H1 (cell line): ENCODE measurements around the gene GARNL3. TPM values are rescaled to one million over a fixed set of nuclear protein-coding genes. Genes with fewer than 3 reads are reported as not detected.

Experiments used
- CTCF ChIA-PET: fragments of 300-600 bp; sonication (Branson Sonifier 250); formaldehyde crosslinking; loops from one replicate; lab custom pipeline; 2021; ENCODE audit not compliant: partially characterized antibody; lab: Charles Lee
- POLR2A ChIA-PET: fragments of 300-600 bp; sonication (Branson Sonifier 250); formaldehyde crosslinking; loops from one replicate; lab custom pipeline; 2021; ENCODE audit warnings: inconsistent platforms; ENCODE audit not compliant: partially characterized antibody; lab: Charles Lee
- DNase-seq, 2 experiments: peaks; one replicate each; pipeline versions ENCODE4 v3.0.0 to v3.0.0-alpha.2; 2010 to 2022; ENCODE audit warnings: low spot score in 2 of 2, low read depth in 1 of 2, mixed read lengths in 1 of 2
- FAIRE-seq: peaks from 2 replicates; lab custom pipeline; 2011; peaks lifted over from hg19 to GRCh38; lab: Jason Lieb, UNC
- H2AFZ ChIP-seq: 2 replicates; pipeline ENCODE4 v1.8.1; 2012; ENCODE audit warnings: low read length, inconsistent platforms
- H2AK5ac ChIP-seq: 2 replicates; pipeline ENCODE4 v1.6.1; 2013; ENCODE audit warnings: low read depth, low read length
- H2BK120ac ChIP-seq: replicated peaks from 2 replicates; pipeline ENCODE3; 2013; ENCODE audit warnings: low read depth, low read length, inconsistent platforms
- H2BK12ac ChIP-seq: 2 replicates; pipeline ENCODE4 v1.6.1; 2013; ENCODE audit warnings: low read depth, low read length
- H2BK15ac ChIP-seq: 2 replicates; pipeline ENCODE4 v1.6.1; 2013; ENCODE audit warnings: low read length
- H2BK20ac ChIP-seq: 2 replicates; pipeline ENCODE4 v1.6.1; 2013; ENCODE audit warnings: low read length
- H2BK5ac ChIP-seq: 2 replicates; pipeline ENCODE4 v1.6.1; 2013; ENCODE audit warnings: low read depth, low read length
- H3K14ac ChIP-seq: 2 replicates; pipeline ENCODE4 v1.6.1; 2013; ENCODE audit warnings: inconsistent platforms; ENCODE audit not compliant: insufficient read length
- H3K18ac ChIP-seq: 2 replicates; pipeline ENCODE4 v1.6.1; 2013; ENCODE audit warnings: low read length; ENCODE audit errors: extremely low read depth
- H3K23ac ChIP-seq: 2 replicates; pipeline ENCODE4 v1.6.1; 2013; ENCODE audit warnings: inconsistent platforms; ENCODE audit not compliant: insufficient read length
- H3K23me2 ChIP-seq: 2 replicates; pipeline ENCODE4 v1.6.1; 2013; ENCODE audit warnings: low read depth, low read length
- H3K27ac ChIP-seq: 2 replicates; pipeline ENCODE4 v1.6.1; 2011; ENCODE audit warnings: low read depth, low read length, inconsistent platforms
- H3K27me3 ChIP-seq, 4 experiments: replicated peaks in 1 of 4; 1 replicate in 1 of 4; 2 replicates in 3 of 4; pipeline versions ENCODE4 v1.6.1 to v1.8.1; 2011 to 2013; ENCODE audit warnings: low read length in 3 of 4, mild to moderate bottlenecking in 3 of 4, inconsistent platforms in 2 of 4, mixed read lengths in 2 of 4, moderate library complexity in 1 of 4; ENCODE audit not compliant: control insufficient read depth in 3 of 4, insufficient read depth in 3 of 4; ENCODE audit errors: extremely low read depth in 1 of 4
- H3K36me3 ChIP-seq, 4 experiments: 2 replicates each; pipeline versions ENCODE4 v1.6.1 to v1.8.1; 2011 to 2013; ENCODE audit warnings: mild to moderate bottlenecking in 4 of 4, low read length in 3 of 4, moderate library complexity in 2 of 4, control low read depth in 1 of 4, inconsistent platforms in 1 of 4; ENCODE audit not compliant: insufficient read depth in 4 of 4, control insufficient read depth in 2 of 4
- H3K4ac ChIP-seq: replicated peaks from 2 replicates; pipeline ENCODE3; 2013; ENCODE audit warnings: low read length, low read depth, mixed read lengths, inconsistent platforms; ENCODE audit not compliant: insufficient read length
- H3K4me1 ChIP-seq, 4 experiments: replicated peaks in 1 of 4; 1 replicate in 1 of 4; 2 replicates in 3 of 4; pipeline versions ENCODE4 v1.6.1 to v1.8.1; 2011 to 2013; ENCODE audit warnings: low read length in 3 of 4, inconsistent platforms in 2 of 4, mixed read lengths in 1 of 4; ENCODE audit not compliant: insufficient read depth in 4 of 4, control insufficient read depth in 3 of 4
- H3K4me2 ChIP-seq, 2 experiments: 2 replicates each; pipeline versions ENCODE4 v1.6.1 to v1.8.1; 2011 to 2013; ENCODE audit warnings: low read depth in 2 of 2, low read length in 2 of 2, control low read depth in 1 of 2, inconsistent platforms in 1 of 2, mild to moderate bottlenecking in 1 of 2; ENCODE audit not compliant: insufficient read depth in 1 of 2
- H3K4me3 ChIP-seq, 4 experiments: fragments of 200-600, 300-600 bp in 1 of 4; sonication (generic), shearing (Covaris generic), sonication (Bioruptor Twin) in 1 of 4; 2 replicates each; pipeline versions ENCODE4 v1.5.1 to v1.8.1; 2011 to 2016; ENCODE audit warnings: low read length in 4 of 4, low read depth in 3 of 4, control low read depth in 2 of 4, inconsistent platforms in 2 of 4, mild to moderate bottlenecking in 2 of 4, mixed read lengths in 1 of 4, moderate library complexity in 1 of 4; ENCODE audit not compliant: insufficient read depth in 2 of 4; ENCODE audit errors: extremely low read depth in 1 of 4
- H3K56ac ChIP-seq: replicated peaks from 2 replicates; pipeline ENCODE3; 2013; ENCODE audit warnings: low read depth, mild to moderate bottlenecking, mixed read lengths, low read length, inconsistent platforms; ENCODE audit not compliant: insufficient read length
- H3K79me1 ChIP-seq: 2 replicates; pipeline ENCODE4 v1.6.1; 2013; ENCODE audit warnings: low read depth, low read length, control low read depth
- H3K79me2 ChIP-seq, 2 experiments: 2 replicates each; pipeline versions ENCODE4 v1.6.1 to v1.8.1; 2012 to 2013; ENCODE audit warnings: low read length in 2 of 2, mild to moderate bottlenecking in 2 of 2, inconsistent platforms in 1 of 2; ENCODE audit not compliant: insufficient read depth in 2 of 2, control insufficient read depth in 1 of 2
- H3K9ac ChIP-seq, 4 experiments: replicated peaks in 1 of 4; 1 replicate in 1 of 4; 2 replicates in 3 of 4; pipeline versions ENCODE4 v1.6.1 to v1.8.1; 2011 to 2013; ENCODE audit warnings: low read depth in 3 of 4, low read length in 3 of 4, control low read depth in 2 of 4, mild to moderate bottlenecking in 2 of 4, moderate library complexity in 2 of 4, inconsistent platforms in 1 of 4; ENCODE audit errors: extremely low read depth in 1 of 4
- H3K9me3 ChIP-seq, 2 experiments: 2 replicates each; pipeline versions ENCODE4 v1.6.1 to v1.8.1; 2012 to 2013; ENCODE audit warnings: mild to moderate bottlenecking in 2 of 2, moderate library complexity in 2 of 2, control low read depth in 1 of 2, inconsistent platforms in 1 of 2, low read depth in 1 of 2, low read length in 1 of 2, mixed read lengths in 1 of 2; ENCODE audit not compliant: insufficient read depth in 2 of 2
- H4K20me1 ChIP-seq, 2 experiments: replicated peaks in 1 of 2; 2 replicates each; pipeline versions ENCODE3 to v1.8.1; 2011 to 2013; ENCODE audit warnings: inconsistent platforms in 2 of 2, low read length in 2 of 2, mild to moderate bottlenecking in 1 of 2; ENCODE audit not compliant: insufficient read depth in 2 of 2, control insufficient read depth in 1 of 2
- H4K5ac ChIP-seq: 2 replicates; pipeline ENCODE4 v1.6.1; 2013; ENCODE audit warnings: low read length, low read depth, mixed read lengths, inconsistent platforms; ENCODE audit not compliant: insufficient read length
- H4K8ac ChIP-seq: 2 replicates; pipeline ENCODE4 v1.8.0; 2013; ENCODE audit warnings: mild to moderate bottlenecking, moderate library complexity, low read length, inconsistent platforms; ENCODE audit not compliant: insufficient read depth; ENCODE audit errors: extremely low read depth
- H4K91ac ChIP-seq: replicated peaks from 2 replicates; pipeline ENCODE3; 2013; ENCODE audit warnings: low read length, mixed read lengths, inconsistent platforms; ENCODE audit not compliant: insufficient read length
- CTCF ChIP-seq, 3 experiments: IDR thresholded peaks; 1 replicate in 2 of 3; 2 replicates in 1 of 3; pipeline versions ENCODE4 v1.5.1 to v1.6.1; 2011; ENCODE audit warnings: low read length in 3 of 3, mild to moderate bottlenecking in 3 of 3, inconsistent platforms in 2 of 3, low read depth in 1 of 3, moderate library complexity in 1 of 3; ENCODE audit not compliant: insufficient read depth in 1 of 3; ENCODE audit errors: control extremely low read depth in 1 of 3
- RXRA ChIP-seq: IDR thresholded peaks from 2 replicates; pipeline ENCODE4 v1.6.1; 2011; ENCODE audit warnings: low read depth, mild to moderate bottlenecking, low read length, moderate library complexity; ENCODE audit not compliant: insufficient read depth
- WGBS, 2 experiments: shearing (Covaris generic) in 1 of 2; methylation state at CpG; one replicate each; pipeline versions ENCODE4 v1.1.6 to v1.1.7; 2013 to 2015; ENCODE audit warnings: low lambda C conversion rate in 2 of 2, mixed read lengths in 2 of 2, inconsistent platforms in 1 of 2, low coverage in 1 of 2, missing lambda C conversion rate in 1 of 2; ENCODE audit not compliant: insufficient replicate concordance in 2 of 2, insufficient coverage in 1 of 2, insufficient read length in 1 of 2; ENCODE audit errors: extremely low coverage in 1 of 2, missing lambda C conversion rate in 1 of 2; 5-methylcytosine and 5-hydroxymethylcytosine counted together
- polyA plus RNA-seq, 7 experiments: library from polyadenylated mRNA; depleted of rRNA in 3 of 7; stranded (reverse) in 5 of 7; unstranded in 2 of 7; fragments of >200 nt in 5 of 7; fragments of 200-250 nt in 2 of 7; gene quantifications; 1 replicate in 5 of 7; 2 replicates in 1 of 7; 4 replicates in 1 of 7; pipeline versions ENCODE4 v1.2.1 to v1.2.3, GENCODE V29; 2011 to 2013; ENCODE audit warnings: missing spikeins in 2 of 7, mixed read lengths in 2 of 7
- total RNA-seq: library from RNA; stranded (reverse); fragmentation: NEBNext Ultra II Directional; extraction: Animal tissue kit (Norgen Biotek cat#: 25700); gene quantifications from 2 replicates; pipeline ENCODE4 v1.2.1, GENCODE V29; 2021

GARNL3 gene
- total and polyA plus RNA-seq, 2 of the 8 experiments (the other 6 are each of a cell fraction or from before 2014, with no cell fraction given) = 6.5 to 18.3 TPM

- no peak overlapping the region for H2AK5ac ChIP-seq
- no peak overlapping the region for H3K4ac ChIP-seq
- WGBS, 2 experiments = 100% methylated on average over 2 of the region's 2 CpGs; no CpG with 5 or more reads in 1 of the 2 experiments
- H4K8ac ChIP-seq = no peak overlapping the region
- no peak overlapping the region for H2BK15ac ChIP-seq
- no peak for DNase-seq
- no peak overlapping the region for H3K14ac ChIP-seq
- no peak overlapping the region for H4K5ac ChIP-seq
- H3K4me2 ChIP-seq = no peak overlapping the region
- H3K79me1 ChIP-seq = peaks cover under 1% of the 10 kb centered on the region
- no peak overlapping the region for H3K23ac ChIP-seq
- no peak overlapping the region for H3K9ac ChIP-seq
- peaks cover 0 to 7% of the 10 kb centered on the region in 2 experiments; a peak in 1 of 4 replicates for H3K79me2 ChIP-seq
- peaks cover 14% of the 10 kb centered on the region for H3K23me2 ChIP-seq
- H3K56ac ChIP-seq = no peak overlapping the region
- peaks cover 0 to 6% (median 0%) of the 10 kb centered on the region in 4 experiments; a peak in 3 of 7 replicates for H3K27me3 ChIP-seq
- no peak overlapping the region for H2BK120ac ChIP-seq
- H3K36me3 ChIP-seq = no peaks in the 10 kb centered on the region
- no peak overlapping the region for H2BK12ac ChIP-seq
- POLR2A ChIA-PET = interaction anchor here (0.7 to 1.8 kb wide), 2 partner anchors 39 to 86 kb away, joined by 3 to 7 read pairs; no protein-coding TSS in a partner anchor
- no peak overlapping the region for H2BK20ac ChIP-seq
- H4K91ac ChIP-seq = no peak overlapping the region
- no peak overlapping the region for H2AFZ ChIP-seq
- H2BK5ac ChIP-seq = no peak overlapping the region
- H3K4me3 ChIP-seq = no peak overlapping the region
- H3K9me3 ChIP-seq = no peaks in the 10 kb centered on the region
- TF ChIP-seq RXRA = no peak
- TF ChIP-seq CTCF (IDR thresholded peaks at IDR 0.05; ENCODE audit: control extremely low read depth in 1 of 3, insufficient read depth in 1 of 3, low read depth in 1 of 3, low read length in 3 of 3) = peak in 1 of 3 experiments; percentile 15; a peak in 1 of 4 replicates
- TF ChIP-seq, all 59 proteins: peak for 1
- CTCF ChIA-PET = interaction anchor here (0.6 to 2.0 kb wide), 10 partner anchors 9 to 180 kb away, joined by 3 to 9 read pairs (median 4); no protein-coding TSS in a partner anchor
- Histone ChIP-seq H3K27ac (no peak overlapping the region), H4K20me1 (peaks cover 5 to 6% of the 10 kb centered on the region in 2 experiments), H3K18ac (no peak overlapping the region), H3K4me1 (peaks cover 0 to 13% (median 6%) of the 10 kb centered on the region in 4 experiments; a peak in 6 of 7 replicates)
- FAIRE-seq = no peak
Measured at GRCh38 chr9:127393645-127394044, 129.1 kb downstream of the GARNL3 start.
